MM.1S (cell line): ENCODE measurements around the gene FHIT.

Experiments
- EZH2 ChIP-seq: fragments of 300-600 bp; sonication (generic); optimal IDR thresholded peaks from 2 replicates; pipeline ENCODE3; 2017; ENCODE audit warnings: low read depth, mild to moderate bottlenecking, antibody characterized with exemption, low read length, mixed read lengths
- EZH2phosphoT487 ChIP-seq: fragments of 300-600 bp; sonication (generic); IDR thresholded peaks from 2 replicates; pipeline ENCODE4 v1.6.1; 2018; ENCODE audit warnings: antibody characterized with exemption, low read length
- TF ChIP-seq, protein P1 (sequence below): fragments of 300-600 bp; sonication (generic); IDR thresholded peaks from 2 replicates; pipeline ENCODE4 v1.5.1; 2016; ENCODE audit warnings: antibody characterized with exemption, low read length, mixed read lengths

DNA sequence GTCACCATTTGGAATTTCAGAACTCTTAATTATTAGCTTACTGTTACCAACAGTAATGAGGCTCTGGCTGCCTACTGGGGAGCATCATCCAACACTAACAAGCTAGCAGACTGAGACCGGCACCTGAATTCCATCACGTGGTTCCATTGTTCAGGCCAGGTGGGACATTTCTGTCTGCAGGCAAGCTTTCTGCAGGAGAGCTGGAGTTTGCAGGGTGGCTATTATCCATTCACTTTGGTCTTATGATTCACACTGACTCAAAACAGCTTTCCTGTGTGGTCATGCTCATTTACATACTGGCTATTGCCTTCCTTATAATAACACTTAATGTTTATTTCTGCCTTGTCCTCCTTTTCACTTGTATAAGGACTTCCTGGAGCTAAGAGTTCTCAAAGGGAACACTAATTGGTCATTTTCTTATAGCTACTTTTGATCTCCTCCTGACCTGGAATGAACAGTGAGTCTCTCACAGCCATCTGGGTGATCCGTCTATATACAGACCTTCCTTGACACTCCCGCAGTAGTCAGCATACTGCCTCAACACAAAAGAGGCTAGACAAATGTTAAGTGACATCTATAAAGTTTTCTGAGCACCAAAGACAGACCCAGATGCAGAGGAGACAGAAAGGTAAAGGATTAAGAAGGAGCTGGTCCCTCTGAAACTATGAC is 695.4 kb downstream of the FHIT start:
- TF ChIP-seq, protein P1, sequence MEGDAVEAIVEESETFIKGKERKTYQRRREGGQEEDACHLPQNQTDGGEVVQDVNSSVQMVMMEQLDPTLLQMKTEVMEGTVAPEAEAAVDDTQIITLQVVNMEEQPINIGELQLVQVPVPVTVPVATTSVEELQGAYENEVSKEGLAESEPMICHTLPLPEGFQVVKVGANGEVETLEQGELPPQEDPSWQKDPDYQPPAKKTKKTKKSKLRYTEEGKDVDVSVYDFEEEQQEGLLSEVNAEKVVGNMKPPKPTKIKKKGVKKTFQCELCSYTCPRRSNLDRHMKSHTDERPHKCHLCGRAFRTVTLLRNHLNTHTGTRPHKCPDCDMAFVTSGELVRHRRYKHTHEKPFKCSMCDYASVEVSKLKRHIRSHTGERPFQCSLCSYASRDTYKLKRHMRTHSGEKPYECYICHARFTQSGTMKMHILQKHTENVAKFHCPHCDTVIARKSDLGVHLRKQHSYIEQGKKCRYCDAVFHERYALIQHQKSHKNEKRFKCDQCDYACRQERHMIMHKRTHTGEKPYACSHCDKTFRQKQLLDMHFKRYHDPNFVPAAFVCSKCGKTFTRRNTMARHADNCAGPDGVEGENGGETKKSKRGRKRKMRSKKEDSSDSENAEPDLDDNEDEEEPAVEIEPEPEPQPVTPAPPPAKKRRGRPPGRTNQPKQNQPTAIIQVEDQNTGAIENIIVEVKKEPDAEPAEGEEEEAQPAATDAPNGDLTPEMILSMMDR = no peak
- TF ChIP-seq EZH2 (no peak), EZH2phosphoT487 (no peak)
